Vagina (tissue), 2 donors: ENCODE data around the gene USP10. TPM values are rescaled to one million over a fixed set of nuclear protein-coding genes. Genes with fewer than 3 reads are reported as not detected.
A peak's percentile ranks its signal among the peaks of the same experiment; 100 is the strongest.

Experiments
- DNase-seq, 2 donors: peaks; one replicate each; pipeline ENCODE4 v3.0.0-alpha.2; 2017; ENCODE audit errors: extremely low spot score in 2 of 2
- H3K27ac ChIP-seq: fragments of 200-600 bp; sonication (generic); one replicate; pipeline ENCODE4 v1.5.1; 2019
- H3K27me3 ChIP-seq: fragments of 200-600 bp; sonication (generic); one replicate; pipeline ENCODE4 v1.5.1; 2019
- H3K36me3 ChIP-seq, 2 donors: fragments of 200-600 bp; sonication (generic); one replicate each; pipeline ENCODE4 v1.5.1; 2017 to 2019
- H3K4me1 ChIP-seq: fragments of 200-600 bp; sonication (generic); one replicate; pipeline ENCODE4 v1.5.1; 2019
- H3K4me3 ChIP-seq, 2 donors: fragments of 200-600 bp; sonication (generic); 1 replicate in 1 of 2; 2 replicates in 1 of 2; pipeline ENCODE4 v1.5.1; 2016 to 2019
- H3K9me3 ChIP-seq: fragments of 200-600 bp; sonication (generic); one replicate; pipeline ENCODE4 v1.5.1; 2019
- CTCF ChIP-seq, 3 experiments: fragments of 450-650 bp in 2 of 3; fragments of 200-600 bp in 1 of 3; sonication (generic) in 1 of 3; IDR thresholded peaks; one replicate each; pipeline ENCODE4 v1.5.1; 2017 to 2019; ENCODE audit warnings: antibody characterized with exemption in 3 of 3, mild to moderate bottlenecking in 2 of 3, moderate library complexity in 2 of 3
- POLR2A ChIP-seq, 2 donors: fragments of 450-650 bp; IDR thresholded peaks; one replicate each; pipeline ENCODE4 v1.6.1; 2017; ENCODE audit warnings: antibody characterized with exemption in 2 of 2, mild to moderate bottlenecking in 2 of 2, moderate library complexity in 2 of 2
- POLR2AphosphoS5 ChIP-seq, 2 donors: sonication (generic); formaldehyde crosslinking; IDR thresholded peaks; one replicate each; pipeline ENCODE4 v1.9.0; 2017; ENCODE audit warnings: antibody characterized with exemption in 2 of 2, mild to moderate bottlenecking in 2 of 2, low read depth in 1 of 2; ENCODE audit not compliant: insufficient read depth in 1 of 2
- intact Hi-C: fragments of 100-400 bp; cut with DNase I; formaldehyde crosslinking; loops from one replicate; pipeline ENCODE4 v1.15.1; 2023
- total RNA-seq: library from RNA; depleted of rRNA; stranded (reverse); fragments of >200 nt; gene quantifications from one replicate; pipeline ENCODE4 v1.2.3, GENCODE V29; 2016

USP10 gene
- total RNA-seq, 1 donor from 2014 or later: 42.5 TPM

DNA sequence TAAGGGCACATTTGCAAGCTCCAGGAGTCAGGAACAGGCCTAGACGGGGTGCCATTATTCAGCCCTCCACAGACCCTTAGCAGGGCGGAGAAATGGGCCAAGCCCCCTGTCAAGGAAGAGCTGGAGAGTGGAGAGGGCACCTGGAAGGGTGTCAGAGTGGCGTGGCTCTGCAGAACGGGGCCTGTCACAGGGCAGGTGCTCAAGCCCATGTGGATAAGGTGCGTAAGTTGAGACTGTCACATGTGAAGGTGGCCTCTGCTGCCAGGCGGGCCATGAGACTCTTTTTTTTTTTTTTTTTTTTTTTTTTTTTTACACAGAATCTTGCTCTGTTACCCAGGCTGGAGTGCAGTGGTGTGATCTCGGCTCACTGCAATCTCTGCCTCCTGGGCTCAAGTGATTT is 108.0 kb downstream of the USP10 start:
- DNase-seq: no peak
- TF ChIP-seq POLR2AphosphoS5 (IDR thresholded peaks at IDR 0.05; ENCODE audit: insufficient read depth in 1 of 2, low read depth in 1 of 2) (no peak), POLR2A (IDR thresholded peaks at IDR 0.05) (no peak), CTCF (IDR thresholded peaks at IDR 0.05) (no peak)
- Histone ChIP-seq H3K27ac (no peak overlapping the region), H3K4me3 (no peak overlapping the region), H3K4me1 (peaks cover 7% of the 10 kb centered on the region), H3K27me3 (no peaks in the 10 kb centered on the region), H3K9me3 (no peaks in the 10 kb centered on the region), H3K36me3 (no peaks in the 10 kb centered on the region)
- intact Hi-C loops: no loop called here

GRCh38 chr16:84808826-84809225 is 109.0 kb downstream of the USP10 start:
- Histone ChIP-seq H3K4me1 (peaks cover 7% of the 10 kb centered on the region), H3K36me3 (no peaks in the 10 kb centered on the region), H3K27me3 (no peaks in the 10 kb centered on the region), H3K9me3 (no peaks in the 10 kb centered on the region), H3K4me3 (no peak overlapping the region), H3K27ac (no peak overlapping the region)
- no peak for DNase-seq
- intact Hi-C loops: no loop called here
- TF ChIP-seq POLR2A (IDR thresholded peaks at IDR 0.05) (no peak), POLR2AphosphoS5 (IDR thresholded peaks at IDR 0.05; ENCODE audit: insufficient read depth in 1 of 2, low read depth in 1 of 2) (no peak), CTCF (IDR thresholded peaks at IDR 0.05) (no peak)

GRCh38 chr16:84810518-84811273 is 110.9 kb downstream of the USP10 start:
- Histone ChIP-seq H3K4me3 (no peak overlapping the region), H3K4me1 (peaks cover 7% of the 10 kb centered on the region), H3K36me3 (no peaks in the 10 kb centered on the region), H3K9me3 (no peaks in the 10 kb centered on the region), H3K27ac (peak overlapping the region; percentile 69), H3K27me3 (no peaks in the 10 kb centered on the region)
- intact Hi-C loops: no loop called here
- no peak for TF ChIP-seq CTCF (IDR thresholded peaks at IDR 0.05)
- no peak for TF ChIP-seq POLR2AphosphoS5 (IDR thresholded peaks at IDR 0.05; ENCODE audit: insufficient read depth in 1 of 2, low read depth in 1 of 2)
- TF ChIP-seq POLR2A (IDR thresholded peaks at IDR 0.05): no peak
- no peak for DNase-seq

DNA sequence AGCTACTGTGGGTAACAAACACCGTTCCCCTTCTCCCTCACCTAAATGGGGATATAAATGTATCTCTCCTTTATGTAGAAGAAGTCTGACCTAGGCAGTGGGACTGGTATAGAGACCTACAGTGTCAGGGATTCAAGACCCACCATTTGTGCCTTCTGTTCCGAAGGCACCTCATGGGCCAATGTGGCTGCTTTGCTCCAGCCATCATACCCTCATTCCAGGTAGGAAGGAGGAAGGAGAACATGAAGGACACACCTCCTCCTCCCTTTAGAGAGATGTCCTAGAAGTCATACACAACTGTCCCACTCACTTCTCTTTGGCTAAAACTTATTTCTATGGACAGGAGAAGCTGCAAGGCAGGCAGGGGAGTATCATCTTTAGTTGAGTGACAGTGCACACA is 111.7 kb downstream of the USP10 start:
- Histone ChIP-seq H3K9me3 (no peaks in the 10 kb centered on the region), H3K27ac (peak overlapping the region; percentile 69), H3K36me3 (no peaks in the 10 kb centered on the region), H3K4me1 (peaks cover 7% of the 10 kb centered on the region), H3K27me3 (no peaks in the 10 kb centered on the region), H3K4me3 (no peak overlapping the region)
- DNase-seq: no peak
- intact Hi-C loops: no loop called here
- TF ChIP-seq CTCF (IDR thresholded peaks at IDR 0.05) (no peak), POLR2A (IDR thresholded peaks at IDR 0.05) (no peak), POLR2AphosphoS5 (IDR thresholded peaks at IDR 0.05; ENCODE audit: insufficient read depth in 1 of 2, low read depth in 1 of 2) (no peak)

DNA sequence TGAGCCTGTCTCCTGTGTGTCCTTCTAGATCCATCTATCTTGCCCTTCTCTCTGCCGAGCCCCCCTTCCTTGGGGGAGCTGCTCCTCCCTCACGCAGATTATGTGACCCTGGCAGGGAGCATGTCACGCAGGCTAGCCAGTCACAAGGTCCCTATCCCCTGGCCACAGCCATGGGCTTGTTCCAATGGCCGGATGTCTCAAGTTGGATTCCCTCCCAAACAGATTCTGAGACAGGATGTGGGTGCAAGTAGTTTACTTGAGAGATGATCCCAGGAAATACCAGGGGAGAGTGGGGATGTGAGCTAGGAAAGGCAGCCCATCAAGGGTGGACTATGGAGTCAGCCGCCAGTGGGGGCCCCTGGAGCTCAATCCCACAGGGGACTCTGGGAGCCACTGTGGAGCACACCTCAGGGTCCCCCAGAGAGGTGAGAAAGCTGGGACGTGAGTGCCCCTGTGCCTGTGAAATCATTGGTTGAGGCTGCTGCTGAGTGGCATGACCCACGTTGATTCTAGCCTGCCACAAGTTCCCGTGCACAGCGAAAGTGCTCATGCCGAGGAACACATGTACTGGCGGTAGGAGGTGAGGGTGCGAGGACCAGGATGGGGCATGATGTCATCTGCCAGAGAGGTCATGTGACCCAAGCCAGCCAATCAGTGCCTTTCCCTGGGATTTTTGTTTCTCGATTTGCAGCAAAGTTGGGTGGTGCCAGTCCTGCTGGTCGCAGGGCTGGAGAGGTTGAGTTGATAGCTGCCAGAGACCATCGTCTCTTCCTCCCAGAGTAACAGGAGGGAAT is 113.5 kb downstream of the USP10 start:
- no peak overlapping the region for H3K27ac ChIP-seq
- no peak overlapping the region for H3K4me3 ChIP-seq
- H3K27me3 ChIP-seq: no peaks in the 10 kb centered on the region
- H3K36me3 ChIP-seq: no peaks in the 10 kb centered on the region
- no peak for DNase-seq
- TF ChIP-seq CTCF (IDR thresholded peaks at IDR 0.05) (no peak), POLR2AphosphoS5 (IDR thresholded peaks at IDR 0.05; ENCODE audit: insufficient read depth in 1 of 2, low read depth in 1 of 2) (no peak), POLR2A (IDR thresholded peaks at IDR 0.05) (no peak)
- no peaks in the 10 kb centered on the region for H3K9me3 ChIP-seq
- H3K4me1 ChIP-seq: peaks cover 7% of the 10 kb centered on the region
- intact Hi-C loops: no loop called here
